ENCODE measurements around the gene PRSS57.

Gene PRSS57

DNA sequence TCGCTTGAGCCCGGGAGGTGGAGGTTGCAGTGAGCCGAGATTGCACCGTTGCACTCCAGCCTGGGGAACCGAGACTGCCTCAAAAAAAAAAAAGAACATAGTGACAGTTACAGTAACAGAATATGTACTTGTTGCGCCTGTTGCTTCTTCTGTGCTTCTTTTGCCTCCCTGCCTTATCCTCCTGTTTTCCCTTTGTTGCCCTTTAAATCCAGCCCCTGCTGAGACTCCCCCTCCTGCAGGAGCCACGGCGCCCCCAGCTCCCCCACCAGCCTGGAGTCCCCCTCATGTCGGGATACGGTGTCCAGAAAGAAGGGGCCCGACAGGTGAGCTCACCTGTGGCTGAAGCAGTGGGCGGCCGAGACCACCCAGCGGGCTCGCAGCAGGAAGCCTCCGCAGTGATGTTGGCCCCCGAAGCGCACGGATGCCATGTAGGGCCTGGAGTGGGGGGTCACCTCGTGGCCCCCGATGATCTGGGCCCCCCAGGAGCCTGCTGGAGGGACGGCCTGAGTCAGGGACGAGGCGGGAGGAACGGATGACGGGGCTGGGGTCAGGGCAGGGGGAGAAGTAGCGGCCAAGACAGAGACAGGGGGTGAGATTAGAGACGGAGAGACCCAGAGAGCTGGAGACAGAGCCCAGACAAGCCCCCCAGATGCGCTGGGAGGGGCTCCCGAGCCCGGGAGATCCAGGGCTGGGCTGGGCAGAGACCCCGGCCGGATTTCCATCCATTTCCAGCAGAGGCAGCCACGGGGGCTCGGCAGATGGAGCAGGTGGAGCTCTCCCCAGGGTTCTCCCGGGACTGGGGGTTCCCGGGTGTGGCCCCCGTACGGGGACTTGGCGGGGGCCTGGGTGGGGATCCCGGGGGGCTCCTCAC is 536 bp downstream of the PRSS57 start:
- DNase-seq (ENCODE audit: low read depth), result no peak

GRCh38 chr19:690203-690602 is 5.0 kb downstream of the PRSS57 start:
- DNase-seq (ENCODE audit: low read depth), result no peak

GRCh38 chr19:688992-689391 is 6.3 kb downstream of the PRSS57 start:
- no peak for DNase-seq (ENCODE audit: low read depth)

- no peak for DNase-seq (ENCODE audit: low read depth)
Measured at GRCh38 chr19:688214-688613, 7.0 kb downstream of the PRSS57 start.

DNA sequence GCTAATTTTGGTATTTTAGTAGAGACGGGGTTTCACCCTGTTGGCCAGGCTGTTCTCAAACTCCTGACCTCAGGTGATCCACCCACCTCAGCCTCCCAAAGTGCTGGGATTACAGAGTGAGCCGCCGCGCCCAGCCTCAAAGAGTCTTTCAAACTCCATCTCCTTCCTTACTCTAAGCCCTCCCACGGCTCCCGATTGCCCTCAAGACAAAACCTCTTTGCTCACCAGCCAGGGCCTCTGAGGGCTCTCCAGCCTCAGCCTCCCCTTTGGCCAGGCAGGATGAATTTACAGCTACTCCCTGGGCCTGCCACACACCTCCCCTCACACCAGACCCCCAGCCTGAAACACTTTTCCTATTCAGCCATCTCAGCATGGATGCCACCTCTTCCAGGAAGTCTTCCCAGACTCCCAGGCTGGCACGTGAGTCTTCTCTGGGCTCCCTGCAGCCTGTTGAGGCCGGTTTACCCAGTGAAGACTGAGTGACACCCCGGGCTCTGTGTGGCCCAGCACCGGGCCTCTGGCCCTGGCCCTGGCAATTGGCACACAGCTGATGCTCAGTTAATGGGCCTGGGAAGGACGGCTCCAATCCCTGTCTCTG is 7.6 kb downstream of the PRSS57 start:
- DNase-seq (ENCODE audit: low read depth), result no peak

GRCh38 chr19:686589-687297 is 8.5 kb downstream of the PRSS57 start:
- no peak for DNase-seq (ENCODE audit: low read depth)

GRCh38 chr19:685454-685931 is 9.8 kb downstream of the PRSS57 start:
- DNase-seq (ENCODE audit: low read depth), result no peak

- no peak for DNase-seq (ENCODE audit: low read depth)
Measured at GRCh38 chr19:682678-683320, 12.5 kb downstream of the PRSS57 start.

GRCh38 chr19:681029-682019 is 13.9 kb downstream of the PRSS57 start:
- DNase-seq (ENCODE audit: low read depth), result no peak

DNA sequence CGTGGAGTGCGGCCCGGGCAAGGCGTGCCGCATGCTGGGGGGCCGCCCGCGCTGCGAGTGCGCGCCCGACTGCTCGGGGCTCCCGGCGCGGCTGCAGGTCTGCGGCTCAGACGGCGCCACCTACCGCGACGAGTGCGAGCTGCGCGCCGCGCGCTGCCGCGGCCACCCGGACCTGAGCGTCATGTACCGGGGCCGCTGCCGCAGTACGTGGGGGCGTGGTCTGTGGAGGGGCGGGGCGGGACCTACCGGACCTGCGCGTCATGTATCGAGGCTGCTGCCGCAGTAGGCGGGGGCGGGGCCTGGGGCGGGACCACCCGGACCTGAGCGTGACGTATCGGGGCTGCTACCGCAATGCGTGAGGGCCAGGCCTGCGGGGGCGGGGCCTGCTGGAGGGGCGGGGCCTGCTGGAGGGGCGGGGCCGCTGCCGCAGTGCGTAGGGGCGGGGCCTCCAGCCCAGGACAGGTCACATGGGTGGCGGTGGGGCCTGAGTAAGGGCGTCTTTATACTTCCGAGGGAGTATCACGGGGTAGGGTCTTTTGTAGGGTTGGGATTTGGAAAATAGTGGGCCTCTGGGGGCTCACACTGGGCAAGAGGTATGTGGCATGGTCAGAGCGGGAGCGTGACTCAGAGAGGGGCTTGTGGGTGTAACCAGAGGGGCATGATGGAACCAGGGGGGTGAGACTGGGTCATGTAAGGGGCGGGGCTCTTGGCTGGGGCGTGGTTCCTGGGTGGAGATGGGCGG is 14.8 kb downstream of the PRSS57 start:
- peak; percentile 98 for DNase-seq (ENCODE audit: low read depth)

GRCh38 chr19:679418-680286 is 15.6 kb downstream of the PRSS57 start:
- DNase-seq (ENCODE audit: low read depth), result peak; percentile 84

DNA sequence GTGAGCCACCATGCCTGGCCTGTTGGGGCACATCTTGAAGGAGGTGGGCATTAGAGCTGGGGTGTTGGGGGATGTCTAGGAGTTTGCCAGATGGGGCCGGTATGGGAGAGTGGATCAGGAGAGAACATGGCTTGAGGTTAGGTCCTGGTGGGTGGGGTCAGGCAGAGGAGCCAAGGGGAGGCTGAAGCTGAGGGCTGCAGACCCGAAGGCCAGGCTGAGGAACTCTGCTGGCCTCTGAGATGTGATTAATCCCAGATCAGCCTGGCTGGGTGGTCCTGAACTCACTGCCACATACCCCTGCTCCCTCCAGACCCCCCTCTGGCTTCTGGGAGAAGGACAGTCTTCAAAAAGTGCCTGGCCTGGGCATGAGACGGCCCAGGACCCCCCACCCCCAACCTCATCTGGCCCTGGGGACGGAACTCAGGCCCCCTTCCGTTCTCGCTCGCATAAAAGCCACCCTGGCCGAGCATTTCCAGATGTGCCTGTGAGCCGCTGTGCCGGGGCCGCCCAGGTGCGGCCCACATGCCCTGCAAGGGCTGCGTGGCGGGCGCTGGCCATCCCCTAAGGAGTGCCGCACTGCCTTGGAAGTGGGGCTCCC is 16.4 kb downstream of the PRSS57 start:
- no peak for DNase-seq (ENCODE audit: low read depth)

GRCh38 chr19:677601-678436 is 17.4 kb downstream of the PRSS57 start:
- peak; percentile 46 for DNase-seq (ENCODE audit: low read depth)

GRCh38 chr19:677201-677600 is 18.1 kb downstream of the PRSS57 start:
- DNase-seq (ENCODE audit: low read depth), result peak; percentile 88

GRCh38 chr19:676339-677105 is 18.7 kb downstream of the PRSS57 start, which contains the start of gene FSTL3:
FSTL3 (plus strand) TSS chr19:676392; CDS start chr19:676424, 32 bp downstream.
- peak; percentile 24 for DNase-seq (ENCODE audit: low read depth)

DNA sequence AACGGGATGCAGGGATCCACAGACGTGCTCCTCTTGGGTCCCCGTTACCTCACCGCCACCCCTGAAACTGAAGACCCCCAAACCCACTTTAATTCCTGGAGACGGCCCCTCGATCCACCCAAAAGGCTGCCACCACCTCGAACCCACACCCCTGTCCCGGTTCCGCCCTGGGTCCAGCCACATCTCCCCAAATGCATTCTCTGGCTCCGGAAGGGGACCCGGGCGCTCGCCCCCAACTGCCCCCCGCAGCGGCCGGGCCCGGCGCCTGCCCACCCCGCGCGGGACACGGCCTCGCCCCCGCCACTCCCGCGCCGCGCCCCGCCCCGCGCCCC is 19.3 kb downstream of the PRSS57 start:
- no peak for DNase-seq (ENCODE audit: low read depth)

Data from iris pigment epithelial cell (primary cell).